LHCN-M2 (cell line): Measurements from ENCODE around the gene TMEM54. TPM values are rescaled to one million over a fixed set of nuclear protein-coding genes. Genes with fewer than 3 reads are reported as not detected.

ENCODE experiments used
- DNase-seq: peaks from one replicate; pipeline ENCODE4 v3.0.0-alpha.2; 2012; ENCODE audit warnings: low read depth
- polyA plus RNA-seq: library from polyadenylated mRNA; unstranded; fragments of >200 nt; gene quantifications from one replicate; pipeline ENCODE4 v1.2.1, GENCODE V29; 2012; ENCODE audit warnings: missing spikeins
- total RNA-seq: library from RNA; depleted of rRNA; stranded (reverse); fragments of >200 nt; gene quantifications from 2 replicates; pipeline ENCODE4 v1.2.3, GENCODE V29; 2014; rRNA removed

The TMEM54 gene
- total RNA-seq: 48.5 and 60.5 TPM in 2 replicates
- polyA plus RNA-seq: 76.0 TPM

GRCh38 chr1:32900956-32901822 is at the start of gene TMEM54:
Gene TMEM54 (minus strand): TSS chr1:32901389. CDS start chr1:32901238, 151 bp downstream.
- DNase-seq: no peak

GRCh38 chr1:32949519-32949918 is 48.3 kb upstream of the TMEM54 start:
- no peak for DNase-seq

GRCh38 chr1:32948905-32949304 is 47.7 kb upstream of the TMEM54 start:
- DNase-seq: no peak

GRCh38 chr1:32948390-32948722 is 47.2 kb upstream of the TMEM54 start:
- no peak for DNase-seq

GRCh38 chr1:32947669-32948389 is 46.6 kb upstream of the TMEM54 start:
- DNase-seq: no peak

GRCh38 chr1:32946413-32946812 is 45.2 kb upstream of the TMEM54 start:
- no peak for DNase-seq

- DNase-seq: no peak
These were observed 43.0 kb upstream of the TMEM54 start for GRCh38 chr1:32944180-32944579.

- peak; percentile 87 for DNase-seq
These were observed 38.6 kb upstream of the TMEM54 start for GRCh38 chr1:32939655-32940371.

- no peak for DNase-seq
These were observed 35.9 kb upstream of the TMEM54 start for GRCh38 chr1:32937061-32937460.

- DNase-seq: no peak
These were observed 33.3 kb upstream of the TMEM54 start for GRCh38 chr1:32934535-32934934.

GRCh38 chr1:32933742-32934322 is 32.6 kb upstream of the TMEM54 start:
- DNase-seq: no peak

- no peak for DNase-seq
These were observed 30.6 kb upstream of the TMEM54 start for GRCh38 chr1:32931760-32932159.

- DNase-seq: no peak
These were observed 28.2 kb upstream of the TMEM54 start for GRCh38 chr1:32929366-32929765.

GRCh38 chr1:32928715-32929114 is 27.5 kb upstream of the TMEM54 start:
- no peak for DNase-seq

GRCh38 chr1:32928285-32928684 is 27.1 kb upstream of the TMEM54 start:
- DNase-seq: no peak

- no peak for DNase-seq
These were observed 26.3 kb upstream of the TMEM54 start for GRCh38 chr1:32927441-32927840.

GRCh38 chr1:32926562-32926961 is 25.4 kb upstream of the TMEM54 start:
- DNase-seq: no peak

GRCh38 chr1:32925403-32926162 is 24.4 kb upstream of the TMEM54 start:
- no peak for DNase-seq

GRCh38 chr1:32924881-32925344 is 23.7 kb upstream of the TMEM54 start:
- DNase-seq: no peak

- no peak for DNase-seq
These were observed 19.6 kb upstream of the TMEM54 start for GRCh38 chr1:32920833-32921232.
